Neuron (in vitro differentiated cells): ENCODE results near the gene MAN2B1.
A peak's percentile ranks its signal among the peaks of the same experiment; 100 is the strongest.

ENCODE experiments used
- H2AFZ ChIP-seq: one replicate; pipeline ENCODE4 v1.6.1; 2013; ENCODE audit warnings: low read depth, mild to moderate bottlenecking, inconsistent platforms, low read length, moderate library complexity
- H3K27me3 ChIP-seq: one replicate; pipeline ENCODE4 v1.6.1; 2013; ENCODE audit warnings: low read length; ENCODE audit not compliant: insufficient read depth
- H3K36me3 ChIP-seq: one replicate; pipeline ENCODE4 v1.6.1; 2013; ENCODE audit warnings: low read length; ENCODE audit not compliant: insufficient read depth
- H3K4me1 ChIP-seq: one replicate; pipeline ENCODE4 v1.6.1; 2013; ENCODE audit warnings: low read length; ENCODE audit not compliant: insufficient read depth
- H3K4me3 ChIP-seq: 2 replicates; pipeline ENCODE4 v1.5.1; 2013; ENCODE audit warnings: mild to moderate bottlenecking, low read length, moderate library complexity
- H3K9me3 ChIP-seq: one replicate; pipeline ENCODE4 v1.6.1; 2013; ENCODE audit warnings: low read length

The MAN2B1 gene

GRCh38 chr19:12610540-12611360 is 55.8 kb downstream of the MAN2B1 start, which contains the start of the genes ZNF490 and ZNF791:
Gene ZNF490, minus strand, starts transcription at chr19:12610813. Its CDS starts 133 bp downstream, at chr19:12610680.
Gene ZNF791, plus strand, starts transcription at chr19:12610920. Its CDS starts 160 bp downstream, at chr19:12611080.
- Histone ChIP-seq H3K4me1 (peaks cover 6% of the 10 kb centered on the region), H2AFZ (peak within 1 kb of the TSS; percentile 10), H3K9me3 (peaks cover 7% of the 10 kb centered on the region), H3K36me3 (peaks cover 33% of the 10 kb centered on the region), H3K27me3 (no peaks in the 10 kb centered on the region), H3K4me3 (peak within 1 kb of the TSS; percentile 72)

DNA sequence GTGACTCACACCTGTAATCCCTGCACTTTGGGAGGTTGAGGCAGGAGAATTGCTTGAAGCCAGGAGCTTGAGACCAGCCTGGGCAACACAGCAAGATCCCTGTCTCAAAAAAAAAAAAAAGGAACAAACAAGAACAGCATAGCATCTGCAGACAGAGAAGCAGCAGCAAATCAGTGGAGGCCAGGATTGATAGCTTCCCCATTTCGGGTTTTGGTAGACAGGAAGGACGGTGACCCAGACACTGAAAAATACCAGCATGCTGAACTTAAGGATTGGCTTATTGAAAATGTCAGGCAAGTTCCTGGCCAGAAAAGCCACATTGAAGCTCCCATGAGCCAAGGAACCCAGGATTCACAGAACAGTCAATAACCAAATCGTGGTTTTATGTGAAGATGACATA is 58.9 kb downstream of the MAN2B1 start:
- Histone ChIP-seq H3K9me3 (no peaks in the 10 kb centered on the region), H3K4me1 (peaks cover 6% of the 10 kb centered on the region), H2AFZ (no peak overlapping the region), H3K4me3 (no peak overlapping the region), H3K36me3 (peaks cover 31% of the 10 kb centered on the region), H3K27me3 (no peaks in the 10 kb centered on the region)

- Histone ChIP-seq H3K36me3 (peaks cover 36% of the 10 kb centered on the region), H2AFZ (no peak overlapping the region), H3K4me3 (no peak overlapping the region), H3K4me1 (peaks cover 3% of the 10 kb centered on the region), H3K27me3 (no peaks in the 10 kb centered on the region), H3K9me3 (no peaks in the 10 kb centered on the region)
These were observed 59.7 kb downstream of the MAN2B1 start for GRCh38 chr19:12606796-12607195.

DNA sequence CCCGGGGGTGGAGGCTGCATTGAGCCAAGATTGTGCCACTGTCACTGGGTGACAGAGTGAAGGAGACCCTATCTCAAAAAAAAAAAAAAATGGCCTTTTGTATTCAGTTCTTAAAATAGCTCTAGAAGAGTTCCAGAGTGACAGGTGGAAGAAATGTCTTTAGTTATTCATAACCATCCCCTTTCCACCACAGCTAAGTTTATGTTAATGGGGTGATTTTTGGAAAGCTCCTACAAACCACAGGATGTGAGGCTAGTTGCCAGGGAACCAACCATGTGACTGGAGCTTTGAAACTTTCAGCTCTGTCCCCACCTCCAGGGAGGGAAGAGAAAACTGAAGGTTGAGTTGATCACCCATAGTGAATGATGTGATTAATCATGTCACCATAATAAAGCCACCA is 62.8 kb downstream of the MAN2B1 start:
- H2AFZ ChIP-seq: no peak overlapping the region
- no peaks in the 10 kb centered on the region for H3K27me3 ChIP-seq
- H3K4me1 ChIP-seq: no peaks in the 10 kb centered on the region
- H3K36me3 ChIP-seq: peaks cover 35% of the 10 kb centered on the region
- H3K9me3 ChIP-seq: no peaks in the 10 kb centered on the region
- no peak overlapping the region for H3K4me3 ChIP-seq

DNA sequence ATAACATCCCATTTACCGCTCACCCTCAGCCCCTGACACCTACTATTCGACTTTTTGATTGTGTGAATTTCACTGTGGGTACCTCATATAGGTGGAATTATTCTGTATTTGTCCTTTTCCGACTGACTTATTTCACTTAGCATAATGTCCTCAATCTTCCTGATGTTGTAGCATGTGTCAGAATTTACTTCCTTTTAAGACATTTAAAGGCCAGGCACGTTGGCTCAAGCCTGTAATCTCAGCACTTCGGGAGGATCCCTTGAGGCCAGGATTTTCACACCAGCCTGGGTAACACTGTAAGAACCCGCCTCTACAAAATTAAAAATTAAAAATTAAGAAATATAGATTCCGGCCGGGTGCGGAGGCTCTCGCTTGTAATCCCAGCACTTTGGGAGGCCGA is 68.9 kb downstream of the MAN2B1 start:
- H3K36me3 ChIP-seq: peaks cover 27% of the 10 kb centered on the region

GRCh38 chr19:12596927-12597548 is 69.5 kb downstream of the MAN2B1 start:
- Histone ChIP-seq H3K4me3 (no peak overlapping the region), H3K4me1 (no peaks in the 10 kb centered on the region)

More for the DNA sequence above, 68.9 kb downstream of the MAN2B1 start:
- Histone ChIP-seq H3K4me3 (no peak overlapping the region), H3K4me1 (no peaks in the 10 kb centered on the region), H3K27me3 (no peaks in the 10 kb centered on the region), H2AFZ (no peak overlapping the region), H3K9me3 (peaks cover 2% of the 10 kb centered on the region)

More at GRCh38 chr19:12596927-12597548, 69.5 kb downstream of the MAN2B1 start:
- Histone ChIP-seq H3K9me3 (peaks cover 2% of the 10 kb centered on the region), H3K36me3 (peaks cover 26% of the 10 kb centered on the region), H2AFZ (no peak overlapping the region), H3K27me3 (no peaks in the 10 kb centered on the region)
